ENCODE measurements around the gene CSNK1A1L.

GRCh38 chr13:37059848-37060192 lies 45.6 kb downstream of the CSNK1A1L start:
- TF ChIP-seq, protein P1, sequence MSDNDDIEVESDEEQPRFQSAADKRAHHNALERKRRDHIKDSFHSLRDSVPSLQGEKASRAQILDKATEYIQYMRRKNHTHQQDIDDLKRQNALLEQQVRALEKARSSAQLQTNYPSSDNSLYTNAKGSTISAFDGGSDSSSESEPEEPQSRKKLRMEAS (IDR thresholded peaks at IDR 0.05; ENCODE audit: insufficient read depth, insufficient read length): no peak
- TF ChIP-seq CTCF (IDR thresholded peaks at IDR 0.05; ENCODE audit: extremely low read depth in 1 of 2, insufficient read depth in 1 of 2, low read depth in 1 of 2, low read length in 2 of 2): no peak

Measured in endothelial cell of umbilical vein (primary cell).